HCT116 (cell line): ENCODE measurements around the gene CTCFL. TPM values are rescaled to one million over a fixed set of nuclear protein-coding genes. Genes with fewer than 3 reads are reported as not detected.

Experiments used
- ATAC-seq: fragments of 200-7000 bp; cut with Tn5 transposase; 2 replicates; pipeline ENCODE4 v1.9.1; 2020; ENCODE audit warnings: mild to moderate bottlenecking, moderate library complexity
- BruUV-seq: library from RNA; stranded (reverse); fragments of 400-500 nt; replicated peaks from 2 replicates; lab custom pipeline; 2021; lab: Mats Ljungman, UMichigan
- CTCF ChIA-PET: fragments of 300-600 bp; sonication (Branson Sonifier 250); formaldehyde crosslinking; loops from one replicate; lab custom pipeline; 2021; ENCODE audit warnings: antibody characterized with exemption; lab: Charles Lee
- POLR2A ChIA-PET: fragments of 300-600, 350-600 bp; sonication (Branson Sonifier 250); formaldehyde crosslinking; loops from one replicate; lab custom pipeline; 2021; ENCODE audit warnings: antibody characterized with exemption; lab: Charles Lee
- RAD21 ChIA-PET, 2 experiments: fragments of 300-600 bp; sonication (Branson Sonifier 250); formaldehyde crosslinking; loops; one replicate each; lab custom pipeline; 2023; ENCODE audit warnings: low total read pairs in 2 of 2; ENCODE audit not compliant: uncharacterized antibody in 2 of 2, unreplicated experiment in 2 of 2, low non-redundant PET in 1 of 2; lab: Charles Lee
- DNase-seq: peaks from one replicate; pipeline ENCODE4 v3.0.0-alpha.2; 2010; ENCODE audit warnings: low read depth, low spot score
- H2AFZ ChIP-seq: fragments of 200-600 bp; shearing (Covaris generic), sonication (generic); 2 replicates; pipeline ENCODE4 v1.6.1; 2017; ENCODE audit warnings: low read depth, mixed run types, mixed read lengths, antibody characterized with exemption, low read length; ENCODE audit not compliant: poor library complexity, severe bottlenecking
- H3K27ac ChIP-seq: 2 replicates; pipeline ENCODE4 v1.5.1; 2012; ENCODE audit warnings: low read depth, low read length
- H3K27me3 ChIP-seq: fragments of 200-600 bp; sonication (generic); 2 replicates; pipeline ENCODE4 v1.6.1; 2016; ENCODE audit warnings: mixed run types, low read length, mixed read lengths; ENCODE audit not compliant: insufficient read depth
- H3K36me3 ChIP-seq, 2 experiments: fragments of 200-500 bp in 1 of 2; fragments of 200-600 bp in 1 of 2; sonication (Bioruptor generic) in 1 of 2; sonication (generic) in 1 of 2; 2 replicates each; pipeline versions ENCODE4 v1.5.1 to v1.6.1; 2014 to 2016; ENCODE audit warnings: low read length in 2 of 2, inconsistent platforms in 1 of 2, mixed read lengths in 1 of 2, mixed run types in 1 of 2; ENCODE audit not compliant: insufficient read depth in 2 of 2, control insufficient read depth in 1 of 2
- H3K4me1 ChIP-seq, 2 experiments: fragments of 200-600 bp in 1 of 2; sonication (generic) in 1 of 2; 2 replicates each; pipeline versions ENCODE4 v1.5.1 to v1.6.1; 2012 to 2017; ENCODE audit warnings: low read length in 2 of 2, inconsistent platforms in 1 of 2, mild to moderate bottlenecking in 1 of 2, mixed read lengths in 1 of 2, mixed run types in 1 of 2, moderate library complexity in 1 of 2; ENCODE audit not compliant: insufficient read depth in 2 of 2, control insufficient read depth in 1 of 2
- H3K4me2 ChIP-seq: fragments of 200-600 bp; sonication (generic); 2 replicates; pipeline ENCODE4 v1.6.1; 2017; ENCODE audit warnings: mixed run types, low read length, mixed read lengths
- H3K4me3 ChIP-seq, 2 experiments: fragments of 200-600 bp in 1 of 2; sonication (generic) in 1 of 2; replicated peaks in 1 of 2; 2 replicates each; pipeline ENCODE4 v1.5.1; 2011 to 2016; ENCODE audit warnings: low read length in 2 of 2, control low read depth in 1 of 2, low read depth in 1 of 2, mild to moderate bottlenecking in 1 of 2, mixed read lengths in 1 of 2, mixed run types in 1 of 2
- H3K79me2 ChIP-seq: fragments of 200-600 bp; sonication (generic); 2 replicates; pipeline ENCODE4 v1.6.1; 2017; ENCODE audit warnings: mild to moderate bottlenecking, mixed run types, low read length, moderate library complexity, mixed read lengths; ENCODE audit not compliant: insufficient read depth
- H3K9ac ChIP-seq: fragments of 200-600 bp; sonication (generic); 2 replicates; pipeline ENCODE4 v1.6.1; 2016; ENCODE audit warnings: low read length, mixed read lengths
- H3K9me2 ChIP-seq: fragments of 200-600 bp; sonication (generic), shearing (Covaris generic); 2 replicates; pipeline ENCODE4 v1.6.1; 2017; ENCODE audit warnings: mixed run types, mild to moderate bottlenecking, moderate library complexity; ENCODE audit not compliant: insufficient read depth
- H3K9me3 ChIP-seq, 2 experiments: fragments of 200-500 bp in 1 of 2; fragments of 200-600 bp in 1 of 2; sonication (Bioruptor generic) in 1 of 2; sonication (generic) in 1 of 2; 2 replicates each; pipeline ENCODE4 v1.6.1; 2014 to 2017; ENCODE audit warnings: low read length in 2 of 2, mixed read lengths in 2 of 2, inconsistent platforms in 1 of 2, low read depth in 1 of 2, mild to moderate bottlenecking in 1 of 2, mixed run types in 1 of 2, moderate library complexity in 1 of 2; ENCODE audit not compliant: control insufficient read depth in 1 of 2, insufficient read depth in 1 of 2
- H4K20me1 ChIP-seq: fragments of 200-600 bp; sonication (generic), shearing (Covaris generic); 2 replicates; pipeline ENCODE4 v1.6.1; 2017; ENCODE audit warnings: mixed run types, mild to moderate bottlenecking, moderate library complexity; ENCODE audit not compliant: insufficient read depth
- CBX3 ChIP-seq: IDR thresholded peaks from 2 replicates; pipeline ENCODE4 v1.6.1; 2012; ENCODE audit warnings: low read depth
- EGR1 ChIP-seq: IDR thresholded peaks from 2 replicates; pipeline ENCODE4 v1.6.1; 2012; ENCODE audit warnings: low read depth
- EZH2 ChIP-seq: fragments of 200-600 bp; sonication (generic); IDR thresholded peaks from 2 replicates; pipeline ENCODE4 v1.6.1; 2017; ENCODE audit warnings: antibody characterized with exemption, mixed run types
- SIN3A ChIP-seq: IDR thresholded peaks from 2 replicates; pipeline ENCODE4 v1.6.1; 2012; ENCODE audit warnings: low read depth
- TCF7L2 ChIP-seq: IDR thresholded peaks from 2 replicates; pipeline ENCODE4 v1.7.0; 2011; ENCODE audit warnings: borderline replicate concordance, inconsistent platforms; ENCODE audit not compliant: insufficient read depth, insufficient read length; ENCODE audit errors: extremely low read depth
- intact Hi-C: fragments of 100-400 bp; cut with micrococcal nuclease; formaldehyde crosslinking; loops from 2 replicates; pipeline ENCODE4 v1.10.0; 2022
- total RNA-seq: library from RNA; stranded (reverse); gene quantifications from one replicate; pipeline ENCODE4 v1.2.1, GENCODE V29; 2021; ENCODE audit not compliant: unreplicated experiment

The CTCFL gene
- total RNA-seq, 1 experiment from 2014 or later = 0.34 TPM

GRCh38 chr20:57546956-57547649, 22.2 kb upstream of the CTCFL start:
- Histone ChIP-seq H3K9ac (no peak overlapping the region), H3K4me3 (no peak overlapping the region), H3K9me2 (no peaks in the 10 kb centered on the region), H3K4me2 (0 out of 2 replicates have a peak overlapping the region, but pooled peaks have one; percentile 18), H3K79me2 (no peaks in the 10 kb centered on the region), H4K20me1 (no peaks in the 10 kb centered on the region), H3K36me3 (no peaks in the 10 kb centered on the region), H2AFZ (no peak overlapping the region), H3K4me1 (peaks cover 7% of the 10 kb centered on the region in 2 experiments), H3K27me3 (peaks cover 37% of the 10 kb centered on the region), H3K9me3 (no peaks in the 10 kb centered on the region), H3K27ac (no peak overlapping the region)
- ChIA-PET POLR2A (no interaction called here), RAD21 (no interaction called here), CTCF (no interaction called here)
- peak; percentile 85 for ATAC-seq
- BruUV-seq = no TSS peak
- TF ChIP-seq SIN3A (no peak), TCF7L2 (peak; percentile 66)
- intact Hi-C loops = no loop called here
- no peak for DNase-seq

GRCh38 chr20:57545927-57546662, 21.2 kb upstream of the CTCFL start:
- TF ChIP-seq CBX3 (no peak), EZH2 (no peak), EGR1 (no peak)
- Histone ChIP-seq H3K79me2 (no peaks in the 10 kb centered on the region), H3K9me3 (no peaks in the 10 kb centered on the region), H3K4me3 (no peak overlapping the region), H3K4me1 (peaks cover 7% of the 10 kb centered on the region in 2 experiments), H3K9me2 (no peaks in the 10 kb centered on the region), H3K27ac (no peak overlapping the region), H3K36me3 (no peaks in the 10 kb centered on the region), H3K9ac (no peak overlapping the region), H2AFZ (no peak overlapping the region), H4K20me1 (no peaks in the 10 kb centered on the region), H3K27me3 (peaks cover 40% of the 10 kb centered on the region), H3K4me2 (no peak overlapping the region)
- intact Hi-C loops = no loop called here
- CTCF ChIA-PET = no interaction called here
- no TSS peak for BruUV-seq
- POLR2A ChIA-PET = no interaction called here
- ATAC-seq (no peak), DNase-seq (no peak)
- RAD21 ChIA-PET = no interaction called here
